Hematopoietic multipotent progenitor cell treated with erythropoietin and hydrocortisone succinate and interleukin-3 and kit ligand, for 17 days (in vitro differentiated cells): ENCODE data around the gene ALG3.

Experiments used
- DNase-seq: peaks from one replicate; pipeline ENCODE4 v3.0.0-alpha.2; 2015; ENCODE audit warnings: low spot score

ALG3 gene

GRCh38 chr3:184259878-184260723, 11.3 kb upstream of the ALG3 start:
- DNase-seq, result no peak

GRCh38 chr3:184259396-184259877, 10.7 kb upstream of the ALG3 start:
- DNase-seq, result no peak

GRCh38 chr3:184258926-184259325, 10.2 kb upstream of the ALG3 start:
- no peak for DNase-seq

GRCh38 chr3:184257083-184257915, 8.5 kb upstream of the ALG3 start:
- no peak for DNase-seq

- no peak for DNase-seq
Measured at GRCh38 chr3:184255291-184256039, 6.7 kb upstream of the ALG3 start.

- peak; percentile 94 for DNase-seq
Measured at GRCh38 chr3:184250167-184250828, 1.5 kb upstream of the ALG3 start.

- DNase-seq, result peak; percentile 97
Measured at GRCh38 chr3:184249412-184250166, 827 bp upstream of the ALG3 start, which contains the start of gene EEF1AKMT4. Gene EEF1AKMT4 (plus strand): TSS chr3:184249672. CDS start chr3:184249695, 23 bp downstream.

- DNase-seq, result no peak
Measured at GRCh38 chr3:184242297-184242685, 6.5 kb downstream of the ALG3 start.

GRCh38 chr3:184241447-184242296, 7.1 kb downstream of the ALG3 start:
- DNase-seq, result peak; percentile 39

- no peak for DNase-seq
Measured at GRCh38 chr3:184241141-184241446, 7.7 kb downstream of the ALG3 start.

- DNase-seq, result no peak
Measured at GRCh38 chr3:184240384-184241140, 8.2 kb downstream of the ALG3 start.

- DNase-seq, result no peak
Measured at GRCh38 chr3:184239708-184240107, 9.1 kb downstream of the ALG3 start.

- no peak for DNase-seq
Measured at GRCh38 chr3:184239221-184239620, 9.5 kb downstream of the ALG3 start.

- DNase-seq, result no peak
Measured at GRCh38 chr3:184238246-184238818, 10.4 kb downstream of the ALG3 start.

GRCh38 chr3:184237807-184238206, 11.0 kb downstream of the ALG3 start:
- DNase-seq, result no peak

GRCh38 chr3:184237211-184237610, 11.6 kb downstream of the ALG3 start:
- no peak for DNase-seq

- DNase-seq, result no peak
Measured at GRCh38 chr3:184236636-184237035, 12.1 kb downstream of the ALG3 start.

GRCh38 chr3:184236033-184236410, 12.7 kb downstream of the ALG3 start:
- DNase-seq, result no peak
